OCI-LY1 (cell line): ENCODE results near the gene MRPS6.

Source experiments
- H2AFZ ChIP-seq: fragments of 200-600 bp; sonication (generic), shearing (Covaris generic); 2 replicates; pipeline ENCODE4 v1.6.0; 2014; ENCODE audit warnings: antibody characterized with exemption, mild to moderate bottlenecking, low read length
- H3F3A ChIP-seq: fragments of 200-600 bp; sonication (generic), shearing (Covaris generic); 2 replicates; pipeline ENCODE4 v1.6.0; 2014; ENCODE audit warnings: mild to moderate bottlenecking, antibody characterized with exemption, low read length, moderate library complexity; ENCODE audit not compliant: insufficient read depth
- H3K27ac ChIP-seq: fragments of 200-600 bp; sonication (generic); 2 replicates; pipeline ENCODE4 v1.5.1; 2014; ENCODE audit warnings: low read length, mixed run types, mild to moderate bottlenecking, low read depth; ENCODE audit not compliant: poor library complexity, severe bottlenecking
- H3K27me3 ChIP-seq: fragments of 200-600 bp; sonication (generic); 2 replicates; pipeline ENCODE4 v1.6.0; 2014; ENCODE audit warnings: antibody characterized with exemption, mild to moderate bottlenecking, low read length, moderate library complexity; ENCODE audit not compliant: insufficient read depth
- H3K36me3 ChIP-seq: fragments of 200-600 bp; sonication (generic); 2 replicates; pipeline ENCODE4 v1.6.1; 2014; ENCODE audit warnings: mild to moderate bottlenecking, antibody characterized with exemption, low read length, moderate library complexity, mixed read lengths; ENCODE audit not compliant: insufficient read depth
- H3K4me1 ChIP-seq: fragments of 200-600 bp; sonication (generic); 2 replicates; pipeline ENCODE4 v1.5.1; 2014; ENCODE audit warnings: mild to moderate bottlenecking, low read length, moderate library complexity; ENCODE audit not compliant: insufficient read depth, severe bottlenecking
- H3K4me2 ChIP-seq: fragments of 200-600 bp; sonication (generic), shearing (Covaris generic); 2 replicates; pipeline ENCODE4 v1.6.1; 2014; ENCODE audit warnings: low read length
- H3K4me3 ChIP-seq: fragments of 200-600 bp; sonication (generic); 2 replicates; pipeline ENCODE4 v1.5.1; 2014; ENCODE audit warnings: low read length, low read depth, mild to moderate bottlenecking, mixed read lengths; ENCODE audit not compliant: poor library complexity, severe bottlenecking
- H3K79me2 ChIP-seq: fragments of 200-600 bp; shearing (Covaris generic); 2 replicates; pipeline ENCODE4 v1.6.1; 2016; ENCODE audit warnings: mixed run types, low read length, mixed read lengths; ENCODE audit not compliant: insufficient read depth
- H3K9ac ChIP-seq: fragments of 200-600 bp; sonication (generic), shearing (Covaris generic); 2 replicates; pipeline ENCODE4 v1.6.1; 2014; ENCODE audit warnings: mild to moderate bottlenecking, low read length, mixed read lengths
- H3K9me2 ChIP-seq: fragments of 200-600 bp; sonication (generic), shearing (Covaris generic); 2 replicates; pipeline ENCODE4 v1.6.1; 2014; ENCODE audit warnings: low read depth, mild to moderate bottlenecking, low read length, mixed read lengths
- H3K9me3 ChIP-seq: fragments of 200-600 bp; shearing (Covaris generic); 2 replicates; pipeline ENCODE4 v1.6.1; 2014; ENCODE audit warnings: low read length, mixed read lengths
- H4K20me1 ChIP-seq: fragments of 200-600 bp; sonication (generic), shearing (Covaris generic); 2 replicates; pipeline ENCODE4 v1.6.0; 2016; ENCODE audit warnings: mild to moderate bottlenecking, low read length; ENCODE audit not compliant: insufficient read depth
- EZH2 ChIP-seq: fragments of 200-600 bp; sonication (generic), shearing (Covaris generic); IDR thresholded peaks from 2 replicates; pipeline ENCODE4 v1.8.0; 2017; ENCODE audit warnings: borderline replicate concordance, mixed run types, mild to moderate bottlenecking, antibody characterized with exemption, low read length, moderate library complexity, mixed read lengths
- TF ChIP-seq, protein P1 (sequence below): fragments of 200-600 bp; sonication (generic), shearing (Covaris generic); IDR thresholded peaks from 2 replicates; pipeline ENCODE4 v1.5.1; 2017; ENCODE audit warnings: mild to moderate bottlenecking, antibody characterized with exemption, low read length, moderate library complexity, mixed read lengths

The MRPS6 gene

GRCh38 chr21:34133392-34133791, 60.0 kb downstream of the MRPS6 start:
- no peaks in the 10 kb centered on the region for H3K27me3 ChIP-seq
- no peak overlapping the region for H3K4me2 ChIP-seq
- H3K27ac ChIP-seq, result no peak overlapping the region
- TF ChIP-seq EZH2, result no peak
- TF ChIP-seq, protein P1, sequence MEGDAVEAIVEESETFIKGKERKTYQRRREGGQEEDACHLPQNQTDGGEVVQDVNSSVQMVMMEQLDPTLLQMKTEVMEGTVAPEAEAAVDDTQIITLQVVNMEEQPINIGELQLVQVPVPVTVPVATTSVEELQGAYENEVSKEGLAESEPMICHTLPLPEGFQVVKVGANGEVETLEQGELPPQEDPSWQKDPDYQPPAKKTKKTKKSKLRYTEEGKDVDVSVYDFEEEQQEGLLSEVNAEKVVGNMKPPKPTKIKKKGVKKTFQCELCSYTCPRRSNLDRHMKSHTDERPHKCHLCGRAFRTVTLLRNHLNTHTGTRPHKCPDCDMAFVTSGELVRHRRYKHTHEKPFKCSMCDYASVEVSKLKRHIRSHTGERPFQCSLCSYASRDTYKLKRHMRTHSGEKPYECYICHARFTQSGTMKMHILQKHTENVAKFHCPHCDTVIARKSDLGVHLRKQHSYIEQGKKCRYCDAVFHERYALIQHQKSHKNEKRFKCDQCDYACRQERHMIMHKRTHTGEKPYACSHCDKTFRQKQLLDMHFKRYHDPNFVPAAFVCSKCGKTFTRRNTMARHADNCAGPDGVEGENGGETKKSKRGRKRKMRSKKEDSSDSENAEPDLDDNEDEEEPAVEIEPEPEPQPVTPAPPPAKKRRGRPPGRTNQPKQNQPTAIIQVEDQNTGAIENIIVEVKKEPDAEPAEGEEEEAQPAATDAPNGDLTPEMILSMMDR, result no peak
- H3K36me3 ChIP-seq, result peaks cover 80% of the 10 kb centered on the region
- H3K9me2 ChIP-seq, result no peaks in the 10 kb centered on the region
- no peak overlapping the region for H3K9ac ChIP-seq
- peaks cover 6% of the 10 kb centered on the region for H3K9me3 ChIP-seq
- H4K20me1 ChIP-seq, result no peaks in the 10 kb centered on the region
- H3K4me1 ChIP-seq, result peaks cover 28% of the 10 kb centered on the region
- H2AFZ ChIP-seq, result no peak overlapping the region
- H3K79me2 ChIP-seq, result peaks cover 52% of the 10 kb centered on the region
- H3K4me3 ChIP-seq, result no peak overlapping the region
- H3F3A ChIP-seq, result no peaks in the 10 kb centered on the region

- no peak overlapping the region for H3K4me3 ChIP-seq
- H3K4me2 ChIP-seq, result no peak overlapping the region
- TF ChIP-seq, protein P1, result 0 out of 2 replicates have a peak, but pooled peaks have one; percentile 18
- no peak for TF ChIP-seq EZH2
- H3K27ac ChIP-seq, result no peak overlapping the region
- H3K36me3 ChIP-seq, result peaks cover 80% of the 10 kb centered on the region
- no peak overlapping the region for H3K9ac ChIP-seq
- H3K9me3 ChIP-seq, result peaks cover 6% of the 10 kb centered on the region
- H4K20me1 ChIP-seq, result no peaks in the 10 kb centered on the region
- H3K27me3 ChIP-seq, result no peaks in the 10 kb centered on the region
- H3F3A ChIP-seq, result no peaks in the 10 kb centered on the region
- peaks cover 24% of the 10 kb centered on the region for H3K4me1 ChIP-seq
- H3K79me2 ChIP-seq, result peaks cover 52% of the 10 kb centered on the region
- no peaks in the 10 kb centered on the region for H3K9me2 ChIP-seq
- H2AFZ ChIP-seq, result no peak overlapping the region
These were observed 60.4 kb downstream of the MRPS6 start for GRCh38 chr21:34133802-34134201.

- Histone ChIP-seq H3K4me1 (peaks cover 9% of the 10 kb centered on the region), H3K9me3 (peaks cover 6% of the 10 kb centered on the region), H3K4me2 (no peak overlapping the region), H3K9me2 (no peaks in the 10 kb centered on the region), H3K27ac (no peak overlapping the region), H2AFZ (no peak overlapping the region), H3F3A (no peaks in the 10 kb centered on the region), H3K9ac (no peak overlapping the region), H3K4me3 (no peak overlapping the region), H3K79me2 (peaks cover 60% of the 10 kb centered on the region), H3K36me3 (peaks cover 86% of the 10 kb centered on the region), H4K20me1 (no peaks in the 10 kb centered on the region), H3K27me3 (no peaks in the 10 kb centered on the region)
- TF ChIP-seq, protein P1, result no peak
- TF ChIP-seq EZH2, result no peak
These were observed 62.0 kb downstream of the MRPS6 start for GRCh38 chr21:34135330-34135729.
